Kasumi-1 (cell line): ENCODE data around the gene FBXO4.
"Not testable (repeated sequence)": the region's sequence is repeated elsewhere in the genome, so short reads cannot be mapped to it uniquely, and the experiment has no call there.

Source experiments
- DNase-seq, 2 experiments: peaks; one replicate each; lab custom pipeline; 2025; lab: John Stamatoyannopoulos, UW

The FBXO4 gene

DNA sequence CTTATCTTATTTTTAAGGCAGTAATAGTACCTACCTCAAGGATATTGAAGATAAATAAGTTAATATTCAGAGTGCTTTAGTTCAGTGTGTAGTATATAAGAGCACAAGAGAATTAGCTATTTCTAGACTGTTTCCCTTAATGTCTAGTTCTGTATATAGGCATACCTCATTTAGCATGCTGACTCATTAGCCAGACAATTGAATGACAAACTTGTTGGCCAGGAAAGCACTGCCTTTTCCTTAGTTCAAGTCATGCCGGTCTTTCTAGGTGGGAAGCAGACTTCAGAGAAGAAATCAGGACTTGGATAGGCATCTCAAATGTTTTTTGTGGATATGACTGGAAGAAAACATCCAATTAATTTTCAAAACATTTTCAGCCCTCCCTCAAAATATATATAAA lies 3.2 kb upstream of the FBXO4 start:
- DNase-seq = no peak

DNA sequence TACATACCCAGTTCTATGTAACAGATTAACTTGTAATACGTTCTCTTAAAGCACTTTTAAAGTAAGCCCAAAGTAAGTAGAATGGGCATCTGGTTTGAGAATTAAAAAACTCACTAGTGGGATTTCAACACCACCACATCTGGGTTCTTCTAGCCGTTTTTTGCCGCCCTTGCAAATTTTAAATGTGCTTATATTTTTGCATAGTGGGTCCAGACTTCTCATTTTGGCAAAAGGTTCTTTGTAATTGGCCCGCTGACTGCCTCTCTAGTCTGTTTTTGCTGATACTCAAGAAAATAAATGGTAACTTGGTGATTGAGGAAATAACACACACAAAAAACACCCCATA lies 582 bp upstream of the FBXO4 start:
- DNase-seq = no peak

DNA sequence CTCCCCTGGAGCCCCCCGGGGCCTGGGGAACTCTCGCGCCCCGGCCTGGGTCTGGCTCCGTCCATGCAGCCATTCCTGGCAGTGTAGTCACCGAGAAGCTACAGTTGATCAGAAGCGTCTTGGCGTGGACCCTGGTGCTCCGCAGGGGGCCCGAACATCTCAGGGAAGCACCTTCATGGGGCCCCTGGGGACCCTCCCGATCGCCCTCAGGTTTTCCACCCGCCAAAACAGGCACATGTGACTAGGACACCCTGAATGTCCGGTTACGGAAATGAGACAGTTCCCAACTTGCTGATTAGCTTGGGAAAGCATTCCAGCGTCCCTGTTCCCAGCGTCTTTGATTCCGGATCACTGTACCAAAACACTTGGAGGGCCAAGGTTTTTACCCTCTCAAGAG lies 472 bp downstream of the FBXO4 start:
- peak in 1 of 2 experiments; percentile 31 for DNase-seq

DNA sequence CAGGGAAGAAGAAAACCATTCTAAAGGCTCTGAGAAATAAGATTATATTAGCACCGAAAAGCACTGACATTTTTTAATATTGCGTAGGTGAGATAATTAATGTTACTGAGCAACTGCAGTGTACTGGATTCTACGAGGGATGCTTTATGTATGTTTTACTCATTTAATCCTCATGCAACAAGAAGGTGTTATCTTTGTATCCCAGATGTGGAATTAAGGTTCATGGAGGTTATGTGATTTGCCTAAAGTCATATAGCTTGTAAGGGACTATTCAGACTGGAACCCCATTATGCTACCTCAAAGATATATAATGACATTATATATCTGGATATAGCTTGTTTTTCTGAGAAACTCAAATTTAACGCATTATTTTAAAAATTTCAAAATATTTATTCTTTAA lies 2.5 kb downstream of the FBXO4 start:
- DNase-seq = no peak

DNA sequence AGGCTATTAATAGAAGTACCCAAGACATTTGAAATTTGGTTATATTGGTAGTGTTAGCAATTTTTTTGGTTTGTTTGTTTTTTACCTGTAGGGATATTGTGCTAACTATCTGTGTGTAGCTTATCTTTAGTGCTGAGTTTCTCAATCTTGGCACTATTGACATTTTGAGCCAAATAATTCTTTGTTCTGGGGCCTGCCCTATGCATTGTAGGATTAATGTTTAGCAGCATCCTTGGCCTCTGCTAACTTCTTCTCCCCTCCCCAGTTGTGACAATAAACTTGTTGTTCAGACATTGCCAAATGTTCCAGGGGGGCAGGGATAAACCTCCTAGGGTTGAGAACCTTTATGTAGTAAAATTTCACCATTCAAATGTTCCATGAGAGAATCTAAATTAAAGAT lies 4.0 kb downstream of the FBXO4 start:
- no peak for DNase-seq

DNA sequence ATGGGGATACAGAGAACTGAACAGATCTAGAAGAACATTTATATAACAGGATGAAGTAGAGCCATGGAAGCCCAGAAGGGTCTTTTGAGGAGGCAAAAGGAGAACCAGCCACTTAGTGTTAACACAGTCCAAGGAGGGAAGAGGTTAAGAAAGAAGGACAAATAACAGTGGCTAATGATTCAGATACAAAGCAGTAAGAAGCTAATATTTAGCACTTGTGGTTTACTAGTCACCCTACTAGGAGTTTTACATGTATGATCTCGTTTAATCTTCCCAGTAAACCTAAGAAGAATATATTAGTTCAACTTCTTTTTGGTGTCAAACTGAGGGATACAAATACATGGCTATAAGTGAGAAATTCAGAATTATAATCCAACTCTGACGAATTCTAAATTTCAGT lies 7.7 kb downstream of the FBXO4 start:
- no peak for DNase-seq

DNA sequence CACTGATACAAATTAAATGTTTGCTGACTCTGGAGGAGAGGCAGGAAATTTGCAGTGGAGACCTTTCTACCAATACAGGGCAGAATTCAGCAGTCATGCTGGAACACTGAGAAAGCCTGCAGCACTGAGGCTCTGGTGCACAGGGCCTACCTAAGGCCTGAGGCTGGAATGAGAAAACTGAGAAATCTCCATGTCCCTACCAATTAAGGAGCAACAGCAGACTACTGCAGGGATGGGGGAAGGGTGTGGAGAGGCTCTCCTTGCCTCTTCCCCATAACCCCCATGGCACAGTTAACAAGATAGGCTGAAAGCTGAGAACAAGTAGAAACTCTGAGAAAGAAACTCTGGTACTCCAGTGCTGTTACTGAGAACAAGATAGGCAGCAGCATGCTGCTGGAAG lies 10.5 kb downstream of the FBXO4 start:
- DNase-seq = no peak

DNA sequence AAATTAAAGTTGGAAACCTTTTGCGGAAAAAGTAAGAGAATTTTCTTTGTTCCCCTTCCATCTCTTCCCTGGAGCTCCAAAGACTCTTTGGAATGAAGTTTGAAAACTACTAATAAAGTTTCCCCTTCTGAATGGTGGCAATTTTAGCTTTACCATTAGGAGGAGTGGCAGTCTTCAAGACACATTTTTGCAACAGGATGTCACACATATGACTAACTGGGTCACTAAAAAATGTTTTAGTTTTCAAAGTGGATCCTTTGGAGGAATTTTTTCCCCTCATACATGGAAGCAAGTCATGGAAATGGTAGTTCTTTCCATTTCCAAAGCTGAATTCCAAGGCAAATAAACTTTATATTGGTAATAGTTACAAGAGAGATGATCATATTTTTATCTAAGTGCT lies 15.6 kb downstream of the FBXO4 start:
- DNase-seq = no peak

DNA sequence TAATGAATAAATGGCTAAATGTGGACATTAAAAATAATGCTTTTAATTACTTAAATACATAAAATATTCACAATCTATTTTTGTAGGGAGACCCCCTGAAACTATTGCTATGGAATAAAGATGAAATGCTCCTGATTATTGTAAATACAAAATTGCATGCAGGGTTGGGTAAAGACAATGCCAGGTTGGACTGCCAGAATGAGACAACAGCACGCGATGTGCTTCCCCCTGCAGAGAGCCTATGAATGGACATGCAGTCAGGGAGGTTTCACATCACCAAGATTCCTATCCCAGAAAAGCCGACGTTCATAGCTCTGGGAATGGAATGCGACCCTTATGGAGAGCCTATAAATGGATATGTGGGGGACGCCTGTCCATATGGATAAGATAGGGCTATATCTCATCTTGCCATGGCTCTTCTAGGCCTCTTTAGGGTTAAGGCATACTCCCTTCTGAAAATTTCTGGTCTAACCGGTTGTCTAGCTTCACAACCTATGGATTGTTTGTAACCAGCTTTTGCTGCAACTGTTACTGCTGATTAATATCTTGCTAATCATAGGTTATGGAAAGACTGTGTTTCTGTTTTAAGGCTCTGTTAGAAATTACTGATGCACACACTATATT lies 20.4 kb downstream of the FBXO4 start:
- not testable (repeated sequence) for DNase-seq

DNA sequence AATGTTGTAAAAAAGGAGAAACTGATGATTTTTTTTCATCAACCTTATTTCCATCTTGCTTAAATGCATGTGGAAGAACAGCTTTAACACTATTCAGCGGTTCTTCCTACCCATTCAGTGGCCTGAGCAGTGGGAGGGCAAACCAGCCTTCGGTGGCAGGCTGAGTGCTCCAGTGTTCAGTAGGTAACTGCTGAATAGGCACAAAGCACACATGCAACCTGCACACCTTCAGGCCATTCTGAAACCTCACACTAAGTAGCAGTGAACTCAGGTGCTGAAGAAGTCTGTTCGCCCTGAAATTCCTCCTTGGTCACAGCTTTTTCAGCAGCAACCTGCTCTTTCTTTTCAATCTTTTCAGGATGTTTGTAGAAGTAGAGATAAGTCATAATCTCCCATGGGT lies 26.1 kb downstream of the FBXO4 start:
- no peak for DNase-seq

DNA sequence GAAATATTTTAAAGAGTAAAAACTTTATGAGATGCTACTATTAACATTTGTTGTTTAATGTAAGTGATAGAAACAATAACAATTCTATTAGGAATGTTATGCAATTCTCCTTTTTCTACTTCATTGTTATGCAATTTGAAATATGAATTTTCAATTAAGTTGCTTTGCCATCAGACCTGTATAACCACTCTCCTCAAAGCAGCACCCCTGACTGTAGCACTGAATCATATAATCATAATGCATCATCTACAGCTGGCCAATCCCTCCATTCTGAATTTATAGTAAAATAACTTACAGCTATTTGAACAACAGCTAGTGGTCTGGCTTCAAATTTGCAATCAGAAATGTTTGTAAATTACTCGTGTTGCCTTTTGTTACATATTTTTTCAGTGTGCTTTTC lies 29.2 kb downstream of the FBXO4 start:
- DNase-seq = no peak

DNA sequence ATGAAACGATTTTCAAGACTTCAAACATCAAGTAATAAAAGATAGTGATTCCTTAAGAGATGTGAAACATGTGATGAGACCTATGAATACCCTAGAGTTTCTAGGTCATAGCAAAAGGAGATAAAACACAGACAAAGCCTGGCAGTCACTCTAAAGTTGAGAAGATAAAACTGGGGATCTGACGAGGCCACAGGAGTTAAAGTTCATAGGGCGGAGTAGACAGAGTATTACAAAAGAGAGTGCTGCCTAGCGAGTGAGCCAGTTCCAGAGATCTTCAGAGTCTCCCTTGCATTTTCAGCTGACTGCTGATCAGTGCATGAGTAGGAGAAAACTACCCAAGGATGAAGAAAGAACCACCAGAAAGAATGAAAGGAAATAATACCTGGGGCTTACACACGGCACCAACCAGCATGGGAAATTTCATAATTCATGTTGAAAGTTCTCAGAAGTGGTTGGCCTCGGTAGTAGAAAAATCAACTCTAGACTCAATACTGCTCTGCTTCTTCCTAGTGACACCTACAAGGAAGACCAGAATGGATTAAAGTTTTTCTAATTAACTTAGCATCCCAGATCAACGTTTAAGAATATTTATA lies 30.4 kb downstream of the FBXO4 start:
- DNase-seq = no peak

DNA sequence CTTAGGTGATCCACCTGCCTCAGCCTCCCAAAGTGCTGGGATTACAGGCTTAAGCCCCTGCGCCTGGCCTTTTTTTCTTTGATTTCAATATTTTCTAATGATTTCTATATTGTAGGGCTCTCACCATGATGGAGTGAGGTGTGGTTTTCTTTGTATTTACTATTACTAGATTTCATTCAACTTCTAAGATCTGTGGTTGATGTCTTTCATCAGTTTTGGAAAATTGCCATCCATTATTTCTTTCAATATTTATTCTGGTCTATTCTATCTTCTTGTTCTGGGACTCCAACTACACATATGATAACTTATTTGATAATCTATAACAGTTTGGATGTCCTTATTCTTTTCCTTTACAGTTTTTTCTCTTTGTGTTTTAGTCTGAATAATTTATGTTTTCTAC lies 31.9 kb downstream of the FBXO4 start:
- no peak for DNase-seq

DNA sequence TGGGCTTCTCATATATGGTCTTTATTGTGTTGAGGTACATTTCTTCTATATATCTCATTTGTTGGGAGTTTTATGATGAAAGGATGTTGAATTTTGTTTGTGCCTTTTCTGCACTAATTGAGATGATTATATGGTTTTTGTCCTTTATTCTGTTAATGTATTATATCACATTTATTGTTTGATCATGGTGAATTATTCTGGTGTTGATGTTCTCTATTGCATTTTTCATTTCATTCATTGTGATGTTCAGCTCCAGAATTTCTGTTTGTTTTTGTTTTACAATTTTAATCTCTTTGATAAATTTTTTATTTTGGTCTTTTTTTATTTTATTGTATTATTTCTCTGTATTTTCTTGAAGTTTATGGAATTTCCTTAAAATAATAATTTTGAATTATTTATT lies 35.4 kb downstream of the FBXO4 start:
- no peak for DNase-seq

DNA sequence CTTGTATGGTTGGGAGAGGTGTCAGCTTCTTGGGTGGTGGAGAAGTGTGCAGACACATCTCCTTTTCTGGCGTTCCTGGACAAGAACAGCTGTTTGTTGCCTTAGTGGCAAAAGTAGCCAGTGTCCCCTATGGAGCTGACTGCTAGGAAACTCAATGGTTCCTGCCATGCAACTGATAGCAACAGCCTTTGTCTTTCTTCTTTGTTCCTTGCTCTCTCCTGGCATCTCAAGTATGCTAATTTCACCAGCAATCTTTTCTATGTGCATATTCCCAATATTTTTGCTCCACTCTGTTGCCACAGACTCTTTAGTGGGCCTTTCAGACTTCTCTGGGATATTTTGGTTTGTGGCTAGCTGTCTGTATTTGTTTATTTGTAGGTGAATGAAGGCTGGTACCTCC lies 36.7 kb downstream of the FBXO4 start:
- DNase-seq = no peak

DNA sequence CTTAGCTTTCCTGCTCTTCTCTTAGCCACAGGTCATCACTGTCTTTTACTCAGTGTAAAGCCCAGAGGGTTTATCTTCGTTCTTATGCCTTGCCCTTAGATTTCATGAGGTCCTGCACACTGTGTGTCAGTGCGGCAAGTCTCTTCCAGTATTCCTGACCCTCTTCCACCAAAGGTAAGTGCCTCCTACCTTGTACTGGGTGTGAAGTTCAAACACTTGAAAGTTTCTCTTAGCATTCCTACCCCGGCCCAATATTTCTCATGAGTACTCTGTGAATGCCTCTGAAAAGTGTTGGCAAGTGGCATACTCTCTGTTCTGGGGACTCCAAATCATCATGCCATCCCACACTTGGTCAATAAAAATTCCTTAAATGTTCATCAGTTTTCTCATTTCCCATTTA lies 37.4 kb downstream of the FBXO4 start:
- no peak for DNase-seq

DNA sequence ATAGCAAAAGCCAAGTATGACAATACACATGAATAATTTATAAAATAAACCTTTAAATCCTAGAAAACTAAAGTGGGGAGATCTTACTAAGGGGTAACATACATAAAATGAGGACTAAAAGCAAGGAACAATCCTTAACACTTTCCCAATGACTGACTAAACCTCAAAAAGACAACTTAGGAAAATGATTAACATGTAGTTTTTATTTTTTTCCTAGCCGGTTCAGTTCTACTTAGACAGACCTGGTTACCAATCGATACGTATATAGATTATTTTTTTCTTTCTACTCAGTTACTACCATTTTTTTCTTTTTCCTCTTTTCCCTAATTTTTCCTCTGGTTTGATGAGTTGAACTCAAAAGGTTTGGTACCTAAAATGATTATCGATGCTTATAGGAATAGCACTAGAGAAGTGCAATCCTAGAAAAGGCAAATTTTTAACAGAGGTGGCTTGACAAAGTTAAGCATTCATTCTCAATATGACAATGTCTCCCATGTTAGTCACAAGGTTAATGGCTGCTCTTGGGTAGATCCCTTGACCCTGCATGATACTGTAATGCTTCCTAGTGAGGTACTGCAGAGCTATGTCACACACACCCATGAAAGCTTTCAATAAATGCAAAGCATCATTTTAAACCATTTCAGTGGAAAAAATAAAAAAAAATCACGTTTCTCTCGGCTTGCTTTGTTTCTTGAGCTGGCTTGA lies 41.5 kb downstream of the FBXO4 start:
- no peak for DNase-seq

DNA sequence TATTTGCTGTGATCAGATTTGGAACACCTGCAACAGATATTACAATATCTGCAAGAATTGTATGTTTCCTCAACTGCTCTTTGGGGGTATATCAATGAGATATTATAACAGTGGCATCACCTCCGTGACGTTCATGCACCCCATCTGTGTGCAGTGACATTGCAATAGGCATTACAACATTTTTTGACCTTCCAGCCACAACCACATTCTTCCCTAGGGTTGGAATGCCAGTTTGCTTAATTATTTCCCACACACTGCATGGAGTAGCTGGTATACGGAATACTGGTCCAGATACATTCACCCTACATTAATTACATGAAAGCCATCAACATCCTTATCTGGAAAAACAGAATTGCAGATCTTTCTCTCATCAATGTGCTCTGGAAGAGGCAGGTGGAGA lies 42.3 kb downstream of the FBXO4 start:
- no peak for DNase-seq

DNA sequence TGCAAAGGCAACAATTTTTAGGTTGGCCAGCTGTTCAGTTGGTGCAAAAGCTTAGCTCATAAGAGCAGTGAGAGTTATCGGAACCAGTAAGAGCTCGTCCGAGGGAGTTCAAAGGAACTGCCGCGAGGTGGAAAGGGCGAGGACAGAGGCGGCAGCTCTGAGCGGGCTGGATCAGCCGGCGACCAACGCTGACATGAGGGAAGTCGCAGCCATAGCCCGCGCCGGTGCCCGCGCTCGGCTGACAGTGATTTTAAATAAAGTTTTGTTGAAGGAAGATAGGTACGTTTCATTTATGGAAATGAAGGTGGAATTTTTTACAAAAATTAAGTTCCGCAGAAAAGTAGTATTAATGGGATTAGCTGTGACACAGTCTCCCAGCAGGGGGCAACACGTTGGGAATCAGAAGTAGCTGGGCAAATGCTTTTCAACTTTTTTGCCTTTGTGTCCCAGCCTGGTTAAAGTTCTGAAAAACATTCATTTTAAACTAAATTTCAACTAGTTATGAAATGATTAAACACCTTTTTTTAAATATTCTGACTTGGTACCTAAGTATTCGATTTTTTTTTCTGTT lies 43.2 kb downstream of the FBXO4 start:
- DNase-seq = no peak

DNA sequence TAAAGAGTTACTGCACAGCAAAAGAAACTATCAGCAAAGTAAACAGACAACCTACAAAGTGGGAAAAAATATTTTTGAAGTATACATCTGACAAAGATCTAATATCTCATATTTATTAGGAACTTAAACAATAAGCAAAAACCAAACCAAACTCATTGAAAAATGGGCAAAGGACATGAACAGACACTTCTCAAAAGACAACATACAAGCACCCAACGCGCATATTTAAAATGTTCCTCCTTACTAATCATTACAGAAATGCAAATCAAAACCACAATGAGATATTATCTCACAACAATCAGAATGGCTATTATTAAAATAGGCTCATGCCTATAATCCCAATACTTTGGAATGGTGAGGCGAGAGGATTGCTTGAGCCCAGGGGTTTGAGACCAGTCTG lies 48.0 kb downstream of the FBXO4 start:
- no peak for DNase-seq

DNA sequence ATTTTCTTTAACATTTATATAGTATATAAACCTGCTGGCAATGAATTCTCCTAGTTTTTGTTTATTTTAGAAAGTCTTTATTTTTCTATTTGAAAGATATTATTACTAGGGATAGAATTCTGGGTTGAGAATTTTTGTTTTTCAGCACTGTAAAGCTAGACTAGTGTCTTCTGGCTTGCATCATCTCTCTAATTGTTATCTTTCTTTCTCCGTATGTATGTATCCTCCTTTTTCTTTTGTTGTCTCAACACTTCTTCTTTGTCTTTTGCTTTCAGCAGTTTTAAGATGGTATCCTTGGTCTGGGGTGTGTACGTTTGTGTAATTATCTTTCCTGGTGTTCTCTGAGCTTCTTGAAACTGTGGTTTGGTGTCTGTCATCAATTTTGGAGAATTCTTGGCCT lies 48.8 kb downstream of the FBXO4 start:
- DNase-seq = no peak

DNA sequence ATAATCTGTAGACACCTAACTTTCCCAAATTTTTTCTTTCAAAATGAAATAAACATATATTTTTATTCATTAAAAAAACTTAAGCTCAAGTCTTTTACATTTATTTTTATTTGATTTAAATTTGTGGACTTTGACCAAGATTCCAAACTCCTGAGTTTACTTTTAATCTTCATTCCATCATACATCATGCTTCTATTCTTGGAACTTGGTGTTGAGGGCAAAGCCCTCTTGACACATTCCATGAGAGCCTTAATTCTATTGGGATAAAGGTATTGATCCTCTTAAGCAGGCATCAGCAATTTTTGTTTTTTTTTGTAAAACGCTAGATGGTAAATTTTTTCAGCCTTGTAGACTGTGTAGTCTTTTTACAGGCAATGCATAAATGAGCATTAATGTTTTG lies 53.6 kb downstream of the FBXO4 start:
- no peak for DNase-seq

DNA sequence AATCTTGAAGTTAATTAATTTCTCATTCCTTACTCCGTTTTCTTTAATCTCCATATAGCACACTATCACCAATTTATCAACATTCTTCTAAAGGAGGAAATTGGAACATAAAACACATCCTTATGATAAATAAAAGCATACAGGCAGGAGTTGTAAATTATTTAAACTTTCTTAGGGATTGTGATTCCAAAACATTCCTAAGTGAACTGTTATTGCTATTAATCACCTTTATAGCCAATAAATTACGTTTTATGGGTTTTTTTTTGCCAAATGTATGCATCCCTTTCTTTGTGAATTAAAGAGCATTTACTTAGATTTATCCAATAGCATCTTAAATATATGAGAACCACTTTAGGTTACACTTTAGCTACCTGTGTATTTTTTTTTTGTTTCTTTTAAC lies 55.3 kb downstream of the FBXO4 start:
- DNase-seq = no peak

DNA sequence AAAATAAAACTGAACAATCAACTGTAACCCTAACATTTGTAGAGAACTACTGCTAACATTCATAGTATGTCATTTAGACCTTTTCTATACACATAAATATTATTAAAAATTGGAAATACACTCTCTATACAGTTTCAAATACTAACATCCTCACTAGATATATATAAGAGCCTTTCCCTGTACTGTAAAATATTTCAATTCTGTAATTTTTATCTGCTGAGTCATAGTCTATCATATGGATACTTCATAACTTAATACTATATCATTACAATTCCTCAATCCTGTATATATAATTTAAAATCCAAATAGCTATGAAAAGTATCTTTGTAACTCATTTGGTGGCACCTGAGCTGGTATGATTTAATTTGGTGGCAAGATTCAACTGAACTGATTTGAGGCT lies 55.8 kb downstream of the FBXO4 start:
- no peak for DNase-seq
